Fibroblast of villous mesenchyme (primary cell): ENCODE measurements around the gene PLEKHG4B. TPM values are rescaled to one million over a fixed set of nuclear protein-coding genes. Genes with fewer than 3 reads are reported as not detected.

ENCODE experiments used
- DNase-seq: peaks from one replicate; pipeline ENCODE4 v3.0.0-alpha.2; 2010; ENCODE audit warnings: low read depth
- H3K4me3 ChIP-seq: 2 replicates; pipeline ENCODE4 v1.5.1; 2011; ENCODE audit warnings: low read depth, mild to moderate bottlenecking, low read length
- total RNA-seq: library from RNA; depleted of rRNA; stranded (reverse); fragments of >200 nt; gene quantifications from 2 replicates; pipeline ENCODE4 v1.2.3, GENCODE V29; 2012
- TF ChIP-seq, protein P1 (sequence below): IDR thresholded peaks from 2 replicates; pipeline ENCODE4 v1.5.1; 2012; ENCODE audit warnings: low read depth, mild to moderate bottlenecking, low read length; ENCODE audit not compliant: insufficient read depth

Gene PLEKHG4B
- total RNA-seq, 1 donor, result under 0.01 TPM

DNA sequence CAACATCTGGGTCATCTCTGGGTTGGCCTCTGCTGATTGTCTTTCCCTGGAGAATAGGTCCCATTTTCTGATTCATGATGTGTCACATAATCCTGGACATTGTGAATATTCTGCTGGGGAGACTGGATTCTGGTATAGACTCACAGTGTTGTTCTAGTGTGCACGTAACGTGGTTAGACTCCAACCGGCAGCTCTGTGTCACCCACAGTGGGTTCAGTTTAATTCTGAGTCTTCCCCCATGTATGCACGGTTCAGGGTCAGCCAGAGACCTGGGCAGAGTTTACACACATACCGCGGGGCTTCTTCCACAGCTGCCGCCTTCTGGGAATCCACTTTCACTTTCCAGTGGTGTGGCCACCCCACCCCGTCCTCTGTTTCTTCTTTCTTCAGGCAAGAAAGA is 61.3 kb downstream of the PLEKHG4B start:
- H3K4me3 ChIP-seq, result no peak overlapping the region
- peak; percentile 12 for DNase-seq
- TF ChIP-seq, protein P1, sequence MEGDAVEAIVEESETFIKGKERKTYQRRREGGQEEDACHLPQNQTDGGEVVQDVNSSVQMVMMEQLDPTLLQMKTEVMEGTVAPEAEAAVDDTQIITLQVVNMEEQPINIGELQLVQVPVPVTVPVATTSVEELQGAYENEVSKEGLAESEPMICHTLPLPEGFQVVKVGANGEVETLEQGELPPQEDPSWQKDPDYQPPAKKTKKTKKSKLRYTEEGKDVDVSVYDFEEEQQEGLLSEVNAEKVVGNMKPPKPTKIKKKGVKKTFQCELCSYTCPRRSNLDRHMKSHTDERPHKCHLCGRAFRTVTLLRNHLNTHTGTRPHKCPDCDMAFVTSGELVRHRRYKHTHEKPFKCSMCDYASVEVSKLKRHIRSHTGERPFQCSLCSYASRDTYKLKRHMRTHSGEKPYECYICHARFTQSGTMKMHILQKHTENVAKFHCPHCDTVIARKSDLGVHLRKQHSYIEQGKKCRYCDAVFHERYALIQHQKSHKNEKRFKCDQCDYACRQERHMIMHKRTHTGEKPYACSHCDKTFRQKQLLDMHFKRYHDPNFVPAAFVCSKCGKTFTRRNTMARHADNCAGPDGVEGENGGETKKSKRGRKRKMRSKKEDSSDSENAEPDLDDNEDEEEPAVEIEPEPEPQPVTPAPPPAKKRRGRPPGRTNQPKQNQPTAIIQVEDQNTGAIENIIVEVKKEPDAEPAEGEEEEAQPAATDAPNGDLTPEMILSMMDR, result no peak

DNA sequence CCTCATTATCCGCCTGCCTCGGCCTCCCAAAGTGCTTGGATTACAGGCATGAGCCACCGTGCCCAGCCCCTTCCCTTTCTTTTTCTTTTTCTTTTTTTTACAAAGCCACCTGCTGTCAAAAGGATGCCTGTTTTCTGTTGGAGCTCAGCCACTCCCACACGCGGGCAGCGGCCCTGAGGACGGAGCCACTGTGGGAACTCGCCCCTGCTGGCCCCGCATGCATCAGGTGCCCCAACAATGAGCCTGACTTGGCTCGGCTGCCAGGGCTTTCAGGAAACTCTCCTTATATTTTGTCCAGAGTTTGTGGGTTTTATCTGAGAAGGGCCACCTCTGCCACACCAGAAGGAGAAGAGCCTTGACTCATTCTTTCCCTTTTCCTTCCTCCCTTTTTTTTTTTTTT is 62.3 kb downstream of the PLEKHG4B start:
- no peak for DNase-seq
- TF ChIP-seq, protein P1, result no peak
- H3K4me3 ChIP-seq, result no peak overlapping the region

DNA sequence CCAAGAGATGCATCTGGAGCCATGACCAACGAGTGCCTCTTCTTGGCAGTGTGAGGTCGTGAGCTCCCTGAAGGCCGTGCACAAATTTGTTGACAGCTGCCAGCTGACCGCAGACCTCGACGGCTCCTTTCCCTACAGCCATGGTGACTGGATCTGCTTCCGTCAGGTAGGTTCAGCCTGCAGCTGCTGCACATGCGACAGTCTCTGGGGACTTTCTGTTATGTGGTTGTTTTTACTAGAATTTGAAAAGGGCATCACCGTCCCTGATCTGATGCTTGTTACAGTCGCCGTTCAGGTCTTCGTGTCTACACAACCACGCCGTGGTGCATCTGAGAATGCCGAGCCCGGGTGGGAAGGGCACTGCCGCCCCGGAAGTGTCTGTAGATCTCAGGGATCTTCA is 62.9 kb downstream of the PLEKHG4B start:
- DNase-seq, result no peak
- H3K4me3 ChIP-seq, result no peak overlapping the region
- TF ChIP-seq, protein P1, result no peak

DNA sequence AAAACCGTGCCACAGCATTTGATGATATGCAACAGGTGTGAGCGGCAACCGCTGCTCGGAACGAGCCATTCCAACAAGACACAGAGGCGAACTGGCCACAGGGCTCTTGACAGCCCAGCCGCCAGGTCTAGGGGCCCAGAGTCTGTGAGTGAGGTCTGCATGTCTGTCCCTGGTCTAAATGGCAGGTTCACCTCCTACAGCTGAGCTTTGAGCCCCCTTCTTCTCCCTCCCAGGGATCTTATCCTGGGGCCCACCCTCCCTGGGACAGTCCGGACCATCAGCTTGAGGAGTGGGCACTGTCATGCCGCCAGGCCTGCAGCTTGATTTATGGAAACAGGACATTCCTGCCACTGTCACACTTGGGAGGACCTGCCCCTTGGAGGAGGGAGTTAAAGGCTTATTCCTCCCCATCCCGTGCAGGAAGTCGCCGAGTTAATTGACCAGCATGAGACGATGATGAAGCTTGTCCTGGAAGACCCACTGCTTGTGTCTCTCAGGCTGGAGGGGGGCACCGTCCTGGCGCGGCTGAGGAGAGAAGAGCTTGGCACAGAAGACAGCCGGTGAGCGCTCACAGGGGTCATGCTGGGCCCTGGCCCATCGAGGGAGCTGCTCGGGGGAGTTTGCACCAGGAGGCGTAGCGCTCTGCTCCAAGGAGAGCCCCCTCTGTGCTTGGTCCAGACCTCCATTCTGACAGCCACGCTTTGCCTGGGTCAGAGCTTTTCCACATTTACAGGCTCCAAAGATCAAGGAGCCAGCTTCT is 63.9 kb downstream of the PLEKHG4B start:
- DNase-seq, result no peak
- TF ChIP-seq, protein P1, result no peak
- H3K4me3 ChIP-seq, result no peak overlapping the region

DNA sequence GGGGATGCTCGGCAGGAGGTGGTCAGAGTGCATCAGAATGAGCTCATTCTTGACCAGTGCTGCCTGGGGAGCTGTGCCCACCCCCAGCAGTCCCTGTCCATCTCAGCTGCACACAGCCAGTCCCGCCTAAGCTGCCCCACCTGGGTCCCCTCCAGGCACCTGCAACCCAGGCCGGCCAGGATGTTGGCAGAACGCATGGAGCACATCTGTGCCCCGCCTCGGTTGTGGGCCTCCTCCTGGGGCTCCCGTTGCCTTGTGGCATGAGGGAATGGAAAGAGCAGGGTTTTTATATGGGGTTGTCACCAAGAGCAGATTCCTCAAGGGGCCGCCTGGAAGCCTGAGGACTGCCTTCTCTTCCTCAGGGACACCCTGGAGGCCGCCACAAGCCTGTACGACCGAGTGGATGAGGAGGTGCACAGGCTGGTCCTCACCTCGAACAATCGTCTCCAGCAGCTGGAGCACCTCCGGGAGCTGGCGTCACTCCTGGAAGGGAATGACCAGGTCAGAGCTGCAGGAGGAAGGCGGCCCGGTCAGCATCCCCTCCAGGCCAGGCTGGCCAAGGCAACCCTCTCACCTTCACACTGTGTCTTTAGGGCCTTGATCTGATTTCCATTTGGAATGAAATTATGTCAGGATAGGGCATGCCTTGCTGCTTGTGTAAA is 64.6 kb downstream of the PLEKHG4B start:
- no peak for DNase-seq
- H3K4me3 ChIP-seq, result no peak overlapping the region
- TF ChIP-seq, protein P1, result no peak

DNA sequence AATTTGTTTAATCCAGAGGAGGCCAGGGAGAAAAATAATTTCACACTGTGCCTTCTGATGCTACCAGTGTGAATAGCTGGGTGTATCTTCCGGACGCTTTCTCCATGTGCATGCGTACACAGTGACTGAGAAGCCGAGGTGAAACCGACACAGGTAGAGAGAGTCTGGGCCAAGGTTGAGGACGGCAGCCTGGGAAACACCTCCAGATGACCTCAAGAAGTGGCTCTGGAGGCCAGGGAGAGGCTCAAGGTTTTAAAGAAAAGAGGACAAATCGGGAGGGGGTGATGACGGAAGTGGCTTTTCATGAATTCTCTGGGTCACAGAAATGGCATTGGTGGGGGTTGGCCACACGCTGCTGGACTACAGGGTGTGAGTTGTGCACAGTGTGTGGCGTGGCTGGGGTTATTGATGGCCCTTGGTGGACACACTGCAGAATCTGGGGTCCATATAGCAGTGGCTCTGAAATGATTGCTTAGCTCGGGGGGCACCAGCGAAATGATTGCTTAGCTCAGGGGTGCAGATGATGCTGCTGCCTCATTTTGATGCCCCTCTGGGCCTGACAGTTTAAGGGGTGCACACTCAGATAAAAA is 65.3 kb downstream of the PLEKHG4B start:
- no peak overlapping the region for H3K4me3 ChIP-seq
- no peak for DNase-seq
- TF ChIP-seq, protein P1, result no peak
